ENCODE results near the gene TLCD2.

DNA sequence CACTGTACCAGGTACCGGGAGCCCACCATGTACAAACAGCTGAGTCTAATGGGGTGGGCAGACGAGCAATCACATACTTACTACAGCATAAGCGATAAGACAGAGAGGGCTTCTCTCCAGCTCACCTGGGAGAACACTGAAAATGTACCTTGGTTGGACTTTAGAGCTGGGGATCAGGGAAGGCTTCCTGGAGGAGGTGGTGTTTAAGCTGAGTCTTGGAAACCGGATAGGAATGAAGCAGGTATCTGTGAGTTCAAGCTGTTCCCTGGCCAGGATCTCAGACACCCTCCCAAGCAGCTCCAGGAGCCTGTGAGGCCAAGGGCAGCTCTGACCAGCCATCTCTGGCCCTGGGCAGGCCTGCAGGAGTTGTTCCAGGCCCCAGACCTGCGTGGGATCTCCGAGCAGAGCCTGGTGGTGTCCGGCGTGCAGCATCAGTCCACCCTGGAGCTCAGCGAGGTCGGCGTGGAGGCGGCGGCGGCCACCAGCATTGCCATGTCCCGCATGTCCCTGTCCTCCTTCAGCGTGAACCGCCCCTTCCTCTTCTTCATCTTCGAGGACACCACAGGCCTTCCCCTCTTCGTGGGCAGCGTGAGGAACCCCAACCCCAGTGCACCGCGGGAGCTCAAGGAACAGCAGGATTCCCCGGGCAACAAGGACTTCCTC lies 43.7 kb upstream of the TLCD2 start:
- TF ChIP-seq GATA3 (IDR thresholded peaks at IDR 0.05; ENCODE audit: low read depth, low read length) (no peak), GATA2 (IDR thresholded peaks at IDR 0.05; ENCODE audit: low read depth, low read length) (no peak)
